ENCODE measurements around the gene MACROD2. TPM values are rescaled to one million over a fixed set of nuclear protein-coding genes. Genes with fewer than 3 reads are reported as not detected.

Gene MACROD2
- total RNA-seq, 1 donor from 2014 or later, result 78.2 TPM

- no peak overlapping the region for H3K27ac ChIP-seq
- no peaks in the 10 kb centered on the region for H3K36me3 ChIP-seq
- no peak for TF ChIP-seq CTCF (IDR thresholded peaks at IDR 0.05)
- H3K27me3 ChIP-seq, result no peaks in the 10 kb centered on the region
- ATAC-seq (no peak), DNase-seq (no peak)
- H3K4me1 ChIP-seq, result no peaks in the 10 kb centered on the region
- intact Hi-C loops (cut with DNase I), result no loop called here
- no peak overlapping the region for H3K4me3 ChIP-seq
- no peaks in the 10 kb centered on the region for H3K9me3 ChIP-seq
Observed at GRCh38 chr20:15767999-15768741, 1772.9 kb downstream of the MACROD2 start.

GRCh38 chr20:15772826-15773225 is 1777.5 kb downstream of the MACROD2 start:
- no peak for ATAC-seq
- intact Hi-C loops (cut with DNase I), result no loop called here

GRCh38 chr20:15774926-15775325 is 1779.6 kb downstream of the MACROD2 start:
- intact Hi-C loops (cut with DNase I), result no loop called here
- Histone ChIP-seq H3K4me1 (no peaks in the 10 kb centered on the region), H3K9me3 (no peaks in the 10 kb centered on the region), H3K4me3 (no peak overlapping the region), H3K27ac (no peak overlapping the region), H3K36me3 (no peaks in the 10 kb centered on the region), H3K27me3 (no peaks in the 10 kb centered on the region)
- no peak for DNase-seq
- TF ChIP-seq CTCF (IDR thresholded peaks at IDR 0.05), result no peak
- no peak for ATAC-seq

More at GRCh38 chr20:15772826-15773225, 1777.5 kb downstream of the MACROD2 start:
- no peak for DNase-seq
- no peaks in the 10 kb centered on the region for H3K9me3 ChIP-seq
- no peak for TF ChIP-seq CTCF (IDR thresholded peaks at IDR 0.05)
- H3K4me1 ChIP-seq, result no peaks in the 10 kb centered on the region
- H3K27ac ChIP-seq, result no peak overlapping the region
- no peak overlapping the region for H3K4me3 ChIP-seq
- no peaks in the 10 kb centered on the region for H3K27me3 ChIP-seq
- no peaks in the 10 kb centered on the region for H3K36me3 ChIP-seq

- Histone ChIP-seq H3K27me3 (no peaks in the 10 kb centered on the region), H3K9me3 (no peaks in the 10 kb centered on the region), H3K27ac (no peak overlapping the region), H3K36me3 (no peaks in the 10 kb centered on the region), H3K4me1 (no peaks in the 10 kb centered on the region), H3K4me3 (no peak overlapping the region)
- intact Hi-C loops (cut with DNase I), result no loop called here
- no peak for ATAC-seq
- no peak for TF ChIP-seq CTCF (IDR thresholded peaks at IDR 0.05)
- no peak for DNase-seq
Observed at GRCh38 chr20:15776770-15777466, 1781.6 kb downstream of the MACROD2 start.

- no peaks in the 10 kb centered on the region for H3K9me3 ChIP-seq
- TF ChIP-seq CTCF (IDR thresholded peaks at IDR 0.05), result no peak
- no peaks in the 10 kb centered on the region for H3K27me3 ChIP-seq
- ATAC-seq, result no peak
- no peak overlapping the region for H3K27ac ChIP-seq
- H3K36me3 ChIP-seq, result no peaks in the 10 kb centered on the region
- H3K4me3 ChIP-seq, result no peak overlapping the region
- DNase-seq, result no peak
- intact Hi-C loops (cut with DNase I), result no loop called here
- H3K4me1 ChIP-seq, result no peaks in the 10 kb centered on the region
Observed at GRCh38 chr20:15784020-15784419, 1788.7 kb downstream of the MACROD2 start.

All from upper lobe of right lung (tissue), 1 donor.